K562 (cell line): ENCODE measurements around the gene SLC25A21. TPM values are rescaled to one million over a fixed set of nuclear protein-coding genes. Genes with fewer than 3 reads are reported as not detected.

ENCODE experiments used
- ARID1B ChIP-seq: fragments of 450-650 bp; IDR thresholded peaks from 2 replicates; pipeline ENCODE4 v1.6.1; 2016; ENCODE audit warnings: antibody characterized with exemption, mild to moderate bottlenecking, inconsistent platforms
- CBX1 ChIP-seq: sonication (generic); IDR thresholded peaks from 2 replicates; pipeline ENCODE4 v1.6.1; 2016; ENCODE audit warnings: antibody characterized with exemption, low read depth, mild to moderate bottlenecking
- ELF4 ChIP-seq: fragments of 450-650 bp; formaldehyde crosslinking; IDR thresholded peaks from 2 replicates; pipeline ENCODE4 v1.4.0; 2022; ENCODE audit warnings: missing genetic modification characterization
- HDAC2 ChIP-seq: fragments of 450-650 bp; IDR thresholded peaks from 2 replicates; pipeline ENCODE4 v1.6.1; 2016; ENCODE audit warnings: mild to moderate bottlenecking
- MCM5 ChIP-seq: fragments of 450-650 bp; IDR thresholded peaks from 2 replicates; pipeline ENCODE4 v1.6.1; 2016; ENCODE audit warnings: low read depth
- MXD1 ChIP-seq: fragments of 250-450 bp; sonication (Bioruptor Pico); IDR thresholded peaks from 2 replicates; pipeline ENCODE4 v1.8.0; 2021; ENCODE audit warnings: borderline replicate concordance, mild to moderate bottlenecking, moderate library complexity; ENCODE audit not compliant: poor library complexity, severe bottlenecking
- MYNN ChIP-seq, 2 experiments: sonication (generic); formaldehyde crosslinking in 1 of 2; IDR thresholded peaks; 2 replicates each; pipeline versions ENCODE4 v1.5.0 to v1.6.1; 2016 to 2020; ENCODE audit warnings: antibody characterized with exemption in 1 of 2, missing genetic modification reagents in 1 of 2
- NFXL1 ChIP-seq: fragments of 450-650 bp; formaldehyde crosslinking; IDR thresholded peaks from 2 replicates; pipeline ENCODE4 v1.4.0; 2021; ENCODE audit warnings: mild to moderate bottlenecking
- NFYB ChIP-seq: IDR thresholded peaks from 2 replicates; pipeline ENCODE4 v1.6.1; 2011; ENCODE audit warnings: mild to moderate bottlenecking, moderate library complexity; ENCODE audit not compliant: insufficient read length; ENCODE audit errors: extremely low read depth
- PKNOX1 ChIP-seq: fragments of 450-650 bp; IDR thresholded peaks from 2 replicates; pipeline ENCODE4 v1.6.1; 2016
- SAFB2 ChIP-seq: fragments of 200-400 bp; formaldehyde crosslinking; IDR thresholded peaks from 2 replicates; pipeline ENCODE4 v1.6.1; 2018; ENCODE audit warnings: borderline replicate concordance, low read length, low read depth, moderate library complexity; ENCODE audit not compliant: severe bottlenecking
- SMARCB1 ChIP-seq: IDR thresholded peaks from 2 replicates; pipeline ENCODE4 v1.6.1; 2011; ENCODE audit warnings: improper control_type of control experiment, low read depth; ENCODE audit not compliant: insufficient read length
- SP1 ChIP-seq: sonication (generic); formaldehyde crosslinking; IDR thresholded peaks from 2 replicates; pipeline ENCODE4 v1.8.1; 2022; ENCODE audit warnings: mild to moderate bottlenecking, missing genetic modification reagents
- SREBF2 ChIP-seq: sonication (generic); formaldehyde crosslinking; IDR thresholded peaks from 2 replicates; pipeline ENCODE4 v1.4.0; 2020; ENCODE audit warnings: mild to moderate bottlenecking, missing genetic modification reagents
- SRSF1 ChIP-seq: fragments of 200-400 bp; formaldehyde crosslinking; IDR thresholded peaks from 2 replicates; pipeline ENCODE4 v1.6.1; 2017; ENCODE audit warnings: mild to moderate bottlenecking, low read depth, low read length, moderate library complexity
- STAT5A ChIP-seq: IDR thresholded peaks from 2 replicates; pipeline ENCODE4 v1.6.1; 2012; ENCODE audit warnings: low read length, inconsistent platforms, borderline replicate concordance
- TCFL5 ChIP-seq: fragments of 250-450 bp; sonication (Bioruptor Pico); conservative IDR thresholded peaks from 2 replicates; pipeline ENCODE4 v1.6.1; 2021; ENCODE audit warnings: mild to moderate bottlenecking, moderate library complexity, matching md5 sums
- TGIF2 ChIP-seq: sonication (generic); formaldehyde crosslinking; IDR thresholded peaks from 2 replicates; pipeline ENCODE4 v1.8.1; 2022; ENCODE audit warnings: mild to moderate bottlenecking, missing genetic modification reagents, moderate library complexity
- ZNF239 ChIP-seq: fragments of 250-450 bp; sonication (Bioruptor Pico); IDR thresholded peaks from 2 replicates; pipeline ENCODE4 v1.4.0; 2020; ENCODE audit warnings: mild to moderate bottlenecking
- ZNF311 ChIP-seq: fragments of 250-450 bp; sonication (Bioruptor Pico); IDR thresholded peaks from 2 replicates; pipeline ENCODE4 v1.4.0; 2020; ENCODE audit warnings: mild to moderate bottlenecking, moderate library complexity
- ZNF436 ChIP-seq: fragments of 250-450, 450-650 bp; sonication (Bioruptor Pico); formaldehyde crosslinking; IDR thresholded peaks from 2 replicates; pipeline ENCODE4 v1.7.0; 2020; ENCODE audit warnings: mild to moderate bottlenecking
- polyA plus RNA-seq, 8 experiments: library from polyadenylated mRNA; depleted of rRNA in 4 of 8; stranded (reverse) in 5 of 8; unstranded in 3 of 8; fragments of >200 nt; fragmentation: Nextera tagmentation in 2 of 8; fragmentation: Illumina TruSeq in 1 of 8; extraction: Ambion mirVana in 2 of 8; extraction: Trizol in 1 of 8; gene quantifications; 2 replicates each; pipeline versions ENCODE4 v1.2.1 to v1.2.3, GENCODE V29; 2011 to 2014; ENCODE audit warnings: inconsistent platforms in 1 of 8, missing spikeins in 1 of 8
- total RNA-seq, 7 experiments: library from RNA; depleted of rRNA in 6 of 7; stranded (reverse); fragments of >200 nt in 6 of 7; fragmentation: Illumina TruSeq in 2 of 7; extraction: Trizol in 2 of 7; gene quantifications; 2 replicates each; pipeline versions ENCODE4 v1.2.1 to v1.2.3, GENCODE V29; 2011 to 2021; ENCODE audit warnings: low replicate concordance in 1 of 7
- TF ChIP-seq, protein P1 (sequence below): fragments of 250-450 bp; sonication (Bioruptor Pico); IDR thresholded peaks from 2 replicates; pipeline ENCODE4 v1.8.0; 2022; ENCODE audit warnings: inconsistent platforms, mild to moderate bottlenecking, moderate library complexity, borderline replicate concordance
- TF ChIP-seq, protein P2 (sequence below): sonication (generic); formaldehyde crosslinking; IDR thresholded peaks from 2 replicates; pipeline ENCODE4 v1.4.0; 2020; ENCODE audit warnings: mild to moderate bottlenecking, missing genetic modification reagents
- TF ChIP-seq, protein P3 (sequence below): sonication (generic); formaldehyde crosslinking; IDR thresholded peaks from 2 replicates; pipeline ENCODE4 v1.9.0; 2022; ENCODE audit warnings: mild to moderate bottlenecking, missing genetic modification reagents

SLC25A21 gene
- total and polyA plus RNA-seq, 9 of the 15 experiments (the other 6 are each of a cell fraction or from before 2014, with no cell fraction given), result 15.2 to 46.7 (median 28.7) TPM

- TF ChIP-seq, protein P1, sequence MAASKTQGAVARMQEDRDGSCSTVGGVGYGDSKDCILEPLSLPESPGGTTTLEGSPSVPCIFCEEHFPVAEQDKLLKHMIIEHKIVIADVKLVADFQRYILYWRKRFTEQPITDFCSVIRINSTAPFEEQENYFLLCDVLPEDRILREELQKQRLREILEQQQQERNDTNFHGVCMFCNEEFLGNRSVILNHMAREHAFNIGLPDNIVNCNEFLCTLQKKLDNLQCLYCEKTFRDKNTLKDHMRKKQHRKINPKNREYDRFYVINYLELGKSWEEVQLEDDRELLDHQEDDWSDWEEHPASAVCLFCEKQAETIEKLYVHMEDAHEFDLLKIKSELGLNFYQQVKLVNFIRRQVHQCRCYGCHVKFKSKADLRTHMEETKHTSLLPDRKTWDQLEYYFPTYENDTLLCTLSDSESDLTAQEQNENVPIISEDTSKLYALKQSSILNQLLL (CRISPR knock-in tag), result no peak
- TF ChIP-seq SREBF2 (CRISPR knock-in tag) (no peak), CBX1 (no peak), MXD1 (CRISPR knock-in tag) (no peak), SP1 (CRISPR knock-in tag) (peak; percentile 75), SAFB2 (no peak), STAT5A (no peak), TCFL5 (CRISPR knock-in tag) (no peak), TGIF2 (no peak), ZNF239 (no peak), PKNOX1 (peak; percentile 99), ELF4 (no peak), MCM5 (no peak), ZNF436 (CRISPR knock-in tag) (no peak), NFXL1 (no peak), HDAC2 (peak; percentile 49; the same call in 1 of the 2 replicates), MYNN (IDR thresholded peaks at IDR 0.05) (no peak), MYNN (CRISPR knock-in tag; IDR thresholded peaks at IDR 0.05) (no peak), NFYB (peak; percentile 15), SMARCB1 (no peak), SRSF1 (no peak), ARID1B (no peak), ZNF311 (CRISPR knock-in tag) (no peak)
- TF ChIP-seq, protein P2, sequence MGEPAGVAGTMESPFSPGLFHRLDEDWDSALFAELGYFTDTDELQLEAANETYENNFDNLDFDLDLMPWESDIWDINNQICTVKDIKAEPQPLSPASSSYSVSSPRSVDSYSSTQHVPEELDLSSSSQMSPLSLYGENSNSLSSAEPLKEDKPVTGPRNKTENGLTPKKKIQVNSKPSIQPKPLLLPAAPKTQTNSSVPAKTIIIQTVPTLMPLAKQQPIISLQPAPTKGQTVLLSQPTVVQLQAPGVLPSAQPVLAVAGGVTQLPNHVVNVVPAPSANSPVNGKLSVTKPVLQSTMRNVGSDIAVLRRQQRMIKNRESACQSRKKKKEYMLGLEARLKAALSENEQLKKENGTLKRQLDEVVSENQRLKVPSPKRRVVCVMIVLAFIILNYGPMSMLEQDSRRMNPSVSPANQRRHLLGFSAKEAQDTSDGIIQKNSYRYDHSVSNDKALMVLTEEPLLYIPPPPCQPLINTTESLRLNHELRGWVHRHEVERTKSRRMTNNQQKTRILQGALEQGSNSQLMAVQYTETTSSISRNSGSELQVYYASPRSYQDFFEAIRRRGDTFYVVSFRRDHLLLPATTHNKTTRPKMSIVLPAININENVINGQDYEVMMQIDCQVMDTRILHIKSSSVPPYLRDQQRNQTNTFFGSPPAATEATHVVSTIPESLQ (CRISPR knock-in tag), result no peak
- TF ChIP-seq, protein P3, sequence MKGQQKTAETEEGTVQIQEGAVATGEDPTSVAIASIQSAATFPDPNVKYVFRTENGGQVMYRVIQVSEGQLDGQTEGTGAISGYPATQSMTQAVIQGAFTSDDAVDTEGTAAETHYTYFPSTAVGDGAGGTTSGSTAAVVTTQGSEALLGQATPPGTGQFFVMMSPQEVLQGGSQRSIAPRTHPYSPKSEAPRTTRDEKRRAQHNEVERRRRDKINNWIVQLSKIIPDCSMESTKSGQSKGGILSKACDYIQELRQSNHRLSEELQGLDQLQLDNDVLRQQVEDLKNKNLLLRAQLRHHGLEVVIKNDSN, result no peak
Observed at GRCh38 chr14:36661506-36662257, 510.7 kb downstream of the SLC25A21 start, which contains the start of gene PAX9 (continued).
